Stimulated activated CD4-positive, alpha-beta T cell treated with anti-CD3 and anti-CD28 coated beads, Interleukin-1b, Interleukin-23, amount 100 ng/mL, for 4 hours (primary cell): ENCODE data around the gene DENND6B.

ENCODE experiments used
- DNase-seq, 2 donors: peaks; one replicate each; pipeline ENCODE4 v3.0.0-alpha.2; 2020; ENCODE audit warnings: low read depth in 2 of 2

The DENND6B gene

DNA sequence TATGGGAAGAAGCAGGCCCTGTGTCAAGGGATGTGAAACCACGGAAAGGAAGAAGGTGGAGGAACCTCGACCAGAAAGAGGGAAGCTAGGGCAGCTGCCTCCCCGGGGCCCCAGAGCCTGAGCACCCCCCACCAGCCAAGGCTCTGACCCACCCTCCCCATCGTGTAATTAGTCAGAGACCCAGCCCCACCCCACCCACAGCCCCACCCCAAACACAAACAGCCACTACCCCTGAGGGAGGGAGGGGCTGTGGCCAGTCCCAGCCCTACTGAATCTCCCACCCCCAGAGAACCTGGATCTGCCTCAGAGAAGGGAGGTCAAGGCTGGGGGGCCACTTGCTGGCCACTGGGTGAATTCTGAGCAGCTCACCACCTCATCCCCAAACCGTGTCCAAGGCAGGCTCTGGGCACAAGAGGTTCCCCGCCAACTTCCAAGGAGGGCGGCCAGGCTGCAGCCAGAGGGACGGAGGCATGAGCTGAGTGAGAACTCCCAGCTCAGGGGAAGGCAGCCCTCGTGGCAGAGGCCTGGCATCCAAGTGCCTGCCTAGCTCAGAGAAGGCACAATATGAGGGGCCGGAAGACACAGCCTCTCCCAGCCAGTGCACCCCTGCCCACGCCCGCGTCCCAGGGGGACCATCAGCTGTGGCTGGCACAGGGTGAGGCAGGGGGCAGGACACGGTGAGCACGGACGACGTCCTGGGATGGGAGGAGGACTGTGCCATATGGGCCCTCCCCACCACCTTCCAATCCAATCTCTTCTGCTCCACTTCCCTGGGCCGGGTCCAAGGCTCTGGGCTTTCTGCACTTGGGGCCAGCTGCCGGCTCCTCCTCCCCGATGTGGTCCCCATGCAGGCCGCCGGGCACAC lies 22.1 kb downstream of the DENND6B start:
- DNase-seq = no peak

DNA sequence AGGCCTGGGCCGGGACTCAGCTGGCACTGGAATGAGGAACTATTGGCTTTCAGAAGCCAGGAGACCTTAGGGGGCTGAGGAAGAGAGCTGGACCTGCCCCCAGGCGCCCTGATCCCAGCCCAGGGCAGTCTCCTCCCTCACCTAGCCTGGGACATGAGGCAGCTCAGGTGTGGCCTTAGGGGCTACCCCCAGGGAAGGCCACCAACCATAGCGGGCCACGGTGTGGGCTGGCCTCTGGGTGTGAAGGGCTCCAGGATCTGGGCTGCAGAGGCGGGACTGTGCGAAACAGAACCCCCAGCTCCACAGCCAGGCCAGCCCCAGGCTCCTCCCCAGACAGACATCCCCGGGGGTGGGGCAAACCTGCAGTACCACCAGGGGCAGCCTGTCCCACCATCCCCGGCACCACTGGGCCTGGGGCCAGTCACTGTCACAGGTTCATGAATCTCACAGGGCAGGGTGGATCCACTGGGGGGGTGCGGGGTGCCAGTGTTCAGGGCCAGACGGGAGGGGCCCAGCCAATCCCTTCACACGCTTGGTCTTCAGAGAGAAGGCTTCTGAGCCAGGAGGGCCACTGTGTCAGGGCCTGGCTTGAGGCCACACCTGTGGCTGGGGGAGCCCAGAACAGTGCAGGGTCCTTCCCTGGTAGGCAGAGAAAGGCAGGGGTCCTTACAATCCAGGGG lies 22.8 kb downstream of the DENND6B start:
- DNase-seq = no peak

DNA sequence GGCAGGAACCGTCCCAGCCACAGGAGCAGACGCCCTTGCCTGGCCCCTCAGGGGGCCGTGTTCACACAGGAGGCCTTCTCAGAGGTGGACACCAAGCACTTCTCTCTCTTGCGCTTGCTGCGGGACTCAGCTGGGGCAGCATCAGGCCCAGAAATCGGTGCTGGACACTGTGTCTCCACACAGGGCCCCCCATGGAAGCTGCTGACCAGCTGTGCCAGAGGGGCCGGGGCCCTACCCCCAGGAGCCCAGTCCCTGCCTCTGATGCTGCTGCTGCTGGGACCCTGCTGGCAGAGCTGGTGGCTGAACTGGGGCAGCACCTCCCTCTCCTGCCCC lies 23.3 kb downstream of the DENND6B start:
- DNase-seq = no peak

DNA sequence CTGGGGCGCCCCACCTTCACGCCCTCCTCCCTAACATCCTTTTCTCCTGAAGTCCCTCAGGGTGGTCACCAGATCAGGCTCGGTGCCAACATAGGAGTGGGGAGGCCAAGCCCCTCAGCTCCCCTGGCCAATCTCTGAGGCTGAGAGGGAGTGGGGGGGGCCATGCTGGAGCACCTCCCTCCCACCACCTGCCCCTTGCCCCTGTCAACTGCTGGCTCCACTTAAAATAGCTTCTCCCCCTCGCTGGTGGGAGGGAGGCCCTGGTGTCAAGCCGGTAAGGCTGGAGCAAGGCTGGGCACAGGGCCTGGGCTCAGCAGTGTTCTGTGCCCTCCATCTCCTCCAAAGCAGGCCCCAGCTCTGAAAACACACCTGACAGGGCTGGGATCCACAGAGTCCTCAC lies 24.2 kb downstream of the DENND6B start:
- no peak for DNase-seq

DNA sequence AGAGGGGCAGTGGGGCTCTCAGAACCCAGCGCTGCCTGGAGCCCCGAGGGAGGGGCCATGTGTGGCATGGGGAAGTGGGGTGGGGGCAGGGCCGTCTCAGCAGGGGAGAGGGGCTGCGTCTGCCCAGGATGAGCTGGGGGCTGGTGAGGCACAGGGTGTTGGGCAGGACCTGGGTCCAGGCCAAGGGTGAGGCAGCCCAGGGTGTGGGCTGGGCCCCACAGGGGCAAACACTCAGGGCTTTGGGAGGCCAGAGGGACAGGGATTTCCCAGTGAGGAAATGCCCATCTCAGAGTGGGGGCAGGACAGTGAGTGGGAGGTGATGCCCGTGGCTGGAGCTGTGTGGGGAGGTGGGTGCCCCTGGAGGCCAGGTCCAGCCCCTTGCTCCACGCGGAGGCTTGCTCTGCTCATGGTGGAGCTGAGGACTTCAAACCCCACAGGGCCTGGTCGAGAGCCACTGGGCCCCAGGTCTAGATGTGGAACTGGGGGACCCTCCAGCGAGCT lies 24.7 kb downstream of the DENND6B start:
- DNase-seq = no peak

DNA sequence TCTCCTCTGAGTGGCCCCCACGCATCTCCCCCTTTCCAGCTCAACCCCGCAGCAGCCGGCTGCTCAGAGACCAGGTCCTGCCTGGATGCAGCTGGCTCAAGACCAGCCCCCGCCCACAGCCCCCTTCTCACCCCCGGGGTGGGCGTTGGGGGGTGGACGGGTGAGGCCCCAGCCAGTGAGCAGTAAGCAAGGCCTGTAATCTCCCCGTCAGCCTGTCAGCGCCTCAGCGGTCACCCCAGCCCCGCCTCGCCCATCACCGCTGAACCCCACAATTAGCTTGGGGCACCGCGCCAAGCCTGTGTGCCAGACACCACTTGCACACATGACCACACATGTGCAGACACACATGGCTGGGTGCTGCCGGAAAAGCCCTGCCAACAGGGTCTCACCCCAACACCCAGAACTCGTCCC lies 25.2 kb downstream of the DENND6B start:
- no peak for DNase-seq

DNA sequence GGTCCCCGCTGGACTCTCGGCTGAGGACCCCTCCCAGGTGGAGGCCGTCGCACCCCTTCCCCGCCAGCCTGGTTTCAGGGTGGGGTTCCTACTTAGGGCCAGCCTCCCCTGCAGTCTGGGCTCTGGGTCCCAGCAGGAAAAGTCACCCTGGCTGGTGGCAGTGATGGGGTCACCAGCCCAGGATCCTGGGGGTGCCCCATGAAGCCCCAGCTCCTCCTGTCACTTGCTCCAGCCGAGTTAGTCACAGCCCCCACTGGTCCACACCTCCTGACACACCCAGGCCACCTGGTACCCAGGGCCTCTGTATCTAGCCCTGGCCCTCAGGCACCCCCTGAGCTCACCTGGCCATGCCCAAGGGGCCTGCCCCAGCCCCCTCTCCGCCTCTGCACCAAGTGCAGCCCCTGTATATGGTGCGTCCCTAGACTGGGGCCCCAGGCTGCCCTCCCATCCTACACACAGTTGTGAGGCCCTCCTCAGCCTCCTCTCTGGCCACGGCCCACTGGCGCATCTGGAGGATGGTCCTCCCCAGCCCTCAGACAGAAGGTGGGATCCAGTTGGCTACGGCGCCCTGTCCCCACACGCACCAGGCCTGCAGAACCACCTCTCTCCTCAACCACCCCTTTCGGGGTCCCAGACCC lies 26.1 kb downstream of the DENND6B start:
- DNase-seq = no peak

DNA sequence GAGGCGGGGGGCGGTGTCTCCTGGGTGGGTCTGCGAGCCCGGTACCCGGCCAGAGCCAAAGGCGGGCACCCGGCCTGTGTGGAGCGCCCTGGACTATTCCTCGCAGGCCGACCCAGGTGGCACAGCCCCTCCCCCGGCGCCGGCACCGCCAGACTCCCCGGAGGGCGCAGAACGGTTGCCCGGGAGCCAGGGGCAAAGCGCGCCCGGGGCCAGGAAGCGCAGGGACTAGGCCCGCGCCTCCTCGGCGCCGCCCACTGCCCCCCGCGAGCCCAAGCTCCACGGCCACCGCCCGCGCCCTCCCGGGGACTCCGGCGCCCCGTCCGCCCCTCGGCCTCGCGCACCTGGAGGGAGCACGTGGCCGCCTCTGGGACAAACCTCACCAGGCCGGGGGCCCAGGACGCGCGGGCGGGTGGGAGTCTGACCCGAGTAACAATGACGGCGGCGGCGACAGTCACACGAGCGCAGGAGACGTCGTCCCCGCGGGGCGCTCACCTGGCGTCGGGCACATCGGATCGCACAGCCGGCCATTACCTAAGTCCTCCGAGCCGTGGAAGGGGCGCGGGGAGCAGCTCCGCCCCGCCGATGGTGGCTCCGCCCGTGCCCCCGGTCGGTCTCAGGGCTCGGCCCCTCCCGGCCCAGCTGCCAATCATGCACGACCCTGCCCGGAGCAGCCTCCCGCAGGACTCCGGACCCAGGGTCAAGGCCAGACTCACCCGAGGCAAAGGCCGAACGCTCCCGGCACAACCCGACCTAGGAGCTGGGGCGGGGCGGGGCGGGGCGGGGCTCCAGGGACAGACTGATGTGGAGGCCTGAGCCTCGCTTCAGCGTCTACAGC lies 26.8 kb downstream of the DENND6B start:
- DNase-seq = no peak

DNA sequence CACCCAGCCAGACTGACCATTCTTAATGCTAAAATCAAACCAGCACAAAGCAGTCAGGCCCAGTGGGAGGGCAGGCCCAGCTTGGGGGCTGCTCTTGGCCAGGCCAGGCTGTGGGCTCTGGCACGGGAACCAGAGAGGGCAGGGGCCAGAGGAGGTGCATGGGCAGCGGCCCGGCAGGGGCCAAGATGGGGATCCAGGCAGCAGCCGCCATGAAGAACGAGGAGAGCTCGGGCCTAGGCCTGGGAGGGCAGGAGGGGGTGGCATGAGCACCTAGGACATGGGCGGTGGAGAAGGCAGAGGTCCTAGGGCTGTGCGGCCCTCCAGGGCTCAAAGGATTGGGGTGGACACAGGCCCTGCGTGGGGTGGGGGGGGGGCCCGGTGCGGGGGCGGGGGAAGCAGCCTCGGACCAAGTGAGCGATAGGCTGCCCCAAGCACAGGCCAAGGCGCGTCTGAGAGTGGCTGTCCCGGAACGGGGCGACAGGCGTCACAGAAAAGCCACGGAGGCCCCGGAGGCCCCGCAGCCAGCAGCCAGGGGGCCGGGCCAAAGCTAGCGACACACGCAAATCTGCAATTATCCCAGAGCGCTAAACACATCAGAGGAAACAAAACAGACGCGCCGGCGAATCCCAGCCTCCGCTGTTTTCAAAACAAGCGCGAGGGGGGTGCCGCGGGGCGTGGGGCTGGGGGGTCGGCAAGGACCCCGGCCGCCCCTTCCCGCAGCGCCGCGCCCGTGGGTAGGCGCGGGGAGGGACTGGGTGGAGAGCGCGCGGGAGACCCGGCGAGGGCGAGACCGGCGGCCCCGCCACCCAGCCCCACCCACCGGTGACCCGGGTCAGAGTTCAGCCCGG lies 27.7 kb downstream of the DENND6B start:
- DNase-seq = no peak

DNA sequence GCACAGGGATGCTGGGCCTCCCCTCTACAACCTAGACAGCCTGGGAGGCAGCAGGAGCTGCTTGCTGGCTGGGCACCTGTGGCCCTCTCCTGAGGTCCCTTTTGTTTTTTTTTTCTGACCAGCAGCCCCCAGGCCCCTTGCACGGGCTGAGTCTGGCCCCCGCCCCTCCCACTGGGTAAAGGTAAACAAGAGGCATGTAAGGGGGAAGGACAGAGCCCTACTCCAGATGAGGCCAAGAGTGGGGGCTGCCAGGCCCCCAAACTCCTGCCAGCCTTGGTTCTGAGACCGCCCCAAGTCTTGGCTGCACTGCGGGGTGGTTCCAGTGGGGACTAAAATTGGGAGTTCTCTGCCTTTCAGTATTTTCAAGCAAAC lies 28.6 kb downstream of the DENND6B start:
- DNase-seq = no peak

DNA sequence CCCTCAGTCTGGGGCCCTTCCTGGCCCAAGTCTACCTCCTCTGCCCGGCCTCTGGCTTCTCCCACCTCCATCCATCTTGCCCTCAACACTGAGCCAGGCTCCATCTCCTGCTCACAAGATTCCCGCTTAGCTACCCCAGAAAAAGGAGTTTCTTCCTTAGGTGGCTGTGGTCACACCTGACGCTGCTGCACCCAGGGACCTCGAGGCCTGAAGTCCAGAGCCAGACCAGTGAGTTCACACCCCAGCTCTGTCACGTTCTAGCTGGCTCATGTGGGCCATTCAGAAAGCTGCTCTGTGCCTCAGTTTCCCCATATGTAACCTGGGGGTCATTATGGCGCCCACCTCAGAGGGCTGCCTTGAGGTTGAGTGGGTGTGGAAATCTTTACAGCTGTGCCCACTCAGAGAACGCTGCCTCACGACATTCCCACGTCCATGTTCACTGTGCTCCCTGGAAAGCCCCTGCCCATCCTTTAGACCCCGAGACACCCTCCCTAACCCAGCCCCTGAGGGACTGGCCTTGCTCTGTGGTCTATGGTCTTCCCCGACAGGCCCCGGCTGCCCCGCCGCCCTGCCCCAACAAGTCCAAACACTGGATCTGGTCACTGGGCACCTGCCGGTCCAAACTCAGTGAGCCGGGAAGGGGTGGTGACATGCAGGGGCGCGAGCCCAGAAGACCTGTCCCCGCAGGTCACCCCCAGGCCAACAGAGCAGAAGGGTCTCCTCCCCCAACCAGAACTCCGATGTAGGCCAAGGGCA lies 29.1 kb downstream of the DENND6B start:
- no peak for DNase-seq

DNA sequence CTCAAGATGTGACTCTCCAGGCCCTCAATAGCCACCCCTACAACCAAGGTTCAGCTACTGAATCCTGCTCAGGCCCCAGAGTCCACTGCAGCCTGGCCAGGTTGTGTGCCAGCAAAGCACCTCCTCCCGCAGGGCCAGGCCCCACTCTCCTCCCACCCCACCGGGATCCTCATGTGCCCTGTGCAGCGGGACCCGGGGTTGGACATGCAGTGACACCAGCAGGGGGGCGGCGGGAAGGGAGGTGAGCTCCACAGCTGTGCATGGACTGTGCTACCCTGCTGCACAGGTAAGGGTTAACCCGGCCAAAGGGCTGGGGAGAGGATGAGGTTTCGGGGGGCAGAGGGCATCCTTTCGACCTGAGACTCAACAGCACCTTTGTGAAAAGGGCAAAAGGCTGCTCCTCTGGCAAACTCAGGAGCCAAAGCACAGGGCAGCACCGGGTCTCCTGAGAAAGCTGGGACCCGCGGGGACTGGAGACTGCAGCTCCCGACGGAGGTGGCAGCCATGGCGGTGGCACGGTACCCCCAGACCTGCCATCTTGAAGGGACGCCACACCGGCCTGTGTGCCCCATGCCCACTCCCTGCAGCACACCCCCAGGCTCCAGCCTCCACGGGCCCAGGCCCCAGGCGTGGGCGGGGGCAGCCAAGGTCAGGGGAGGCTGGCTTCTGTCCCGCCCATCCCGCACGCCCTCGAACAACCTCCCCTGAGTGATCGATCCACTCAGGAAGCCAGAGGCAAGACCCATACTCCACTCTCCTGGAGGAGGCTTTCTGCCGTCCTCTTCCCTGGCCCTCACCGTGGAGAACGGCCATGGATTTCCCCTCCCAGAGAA lies 29.9 kb downstream of the DENND6B start:
- no peak for DNase-seq

DNA sequence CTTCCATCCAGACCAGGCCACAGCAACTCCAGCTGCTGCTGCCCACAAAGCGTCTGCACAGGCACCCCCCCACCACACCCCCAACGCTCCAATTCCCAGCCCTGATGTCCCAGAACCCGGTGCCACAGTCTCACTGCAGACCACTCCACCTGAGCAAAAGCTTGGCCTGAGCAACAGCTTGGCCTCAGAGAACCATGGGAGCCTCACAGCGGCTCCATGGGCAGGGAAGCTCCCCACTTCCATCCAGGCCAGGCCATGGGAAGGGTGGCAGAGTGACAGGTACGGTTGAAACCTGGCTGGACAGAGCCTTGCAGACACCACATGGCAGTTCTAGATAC lies 32.5 kb downstream of the DENND6B start:
- DNase-seq = no peak

DNA sequence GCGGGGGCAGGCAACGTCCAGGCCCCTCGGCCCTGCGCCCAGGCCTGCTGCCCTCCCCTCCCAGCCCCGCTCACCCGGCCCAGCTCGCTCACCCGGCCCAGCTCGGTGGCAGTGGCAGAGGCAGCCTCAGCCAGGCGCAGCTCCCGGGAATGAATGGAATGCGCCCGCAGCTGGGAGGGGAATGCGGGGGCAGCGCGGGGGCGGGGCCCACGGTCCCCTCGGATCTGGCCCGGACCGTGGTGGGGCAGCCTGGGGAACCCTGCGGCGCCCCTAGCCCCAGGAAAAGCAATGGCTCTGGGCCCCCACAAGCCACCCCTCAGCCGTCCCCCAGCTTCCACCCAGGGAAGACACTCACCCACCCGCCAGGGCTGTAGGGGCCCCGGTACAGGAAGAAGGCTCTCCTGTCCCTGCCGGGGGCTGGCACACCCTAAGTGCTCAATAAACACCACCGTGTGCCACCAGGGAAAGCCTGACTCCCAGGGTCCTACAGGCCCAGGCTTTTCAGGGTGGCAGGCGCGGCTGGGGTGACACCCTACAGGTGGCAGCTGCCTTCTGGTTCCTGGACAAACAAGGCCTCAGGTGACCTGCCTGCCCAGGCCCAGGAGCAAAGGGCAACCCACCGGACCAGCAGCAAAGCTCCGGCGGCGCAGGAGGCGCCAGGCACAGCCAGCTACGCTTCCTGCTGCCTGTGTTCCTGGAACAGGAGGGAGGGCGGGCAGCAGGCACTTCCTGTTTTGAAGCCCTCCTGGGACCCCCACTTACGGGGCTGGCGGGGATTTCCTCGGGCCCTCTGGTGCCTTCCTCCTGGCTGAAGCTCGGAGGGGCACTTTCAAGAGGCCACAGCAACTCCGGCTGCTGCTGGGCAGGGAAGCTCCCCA lies 33.1 kb downstream of the DENND6B start:
- no peak for DNase-seq

DNA sequence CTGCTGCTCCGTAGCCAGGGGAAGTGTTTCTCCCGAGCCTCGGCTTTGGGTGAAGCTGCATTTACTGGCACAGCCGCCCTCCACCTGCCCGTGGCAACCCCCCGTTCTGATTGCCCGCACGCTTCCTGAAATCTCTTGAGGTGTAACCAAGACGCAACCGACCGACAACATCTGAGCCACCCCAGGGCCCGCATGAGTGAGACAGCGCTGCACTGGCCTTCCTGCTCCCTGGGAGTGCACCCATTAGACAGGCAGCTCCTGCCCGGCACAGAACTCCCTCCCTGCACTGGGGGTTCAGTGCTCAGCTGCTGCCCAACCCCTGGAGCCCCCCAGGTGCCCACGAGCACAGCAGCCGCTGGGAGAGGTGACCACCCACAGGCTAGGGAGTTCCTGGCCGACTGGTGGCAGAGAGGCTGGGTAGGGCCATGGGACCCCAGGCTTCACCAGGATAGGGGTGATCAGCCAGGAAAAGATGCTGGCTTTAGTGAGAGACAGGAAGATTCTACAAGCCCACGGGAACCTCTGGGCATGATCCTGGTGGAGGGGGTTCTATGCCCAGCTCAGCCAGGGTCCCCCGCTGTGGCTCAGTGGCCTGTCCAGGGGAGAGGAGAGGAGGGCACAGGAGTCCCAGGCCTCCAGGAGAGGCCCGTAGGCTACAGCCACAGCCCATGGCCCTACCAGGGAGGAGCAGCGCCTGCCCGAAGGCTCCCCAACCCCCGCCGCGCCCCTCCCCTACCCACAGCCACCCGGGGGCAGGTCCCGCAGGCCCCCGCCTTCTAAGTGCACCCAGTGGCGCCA lies 34.0 kb downstream of the DENND6B start:
- DNase-seq = no peak

DNA sequence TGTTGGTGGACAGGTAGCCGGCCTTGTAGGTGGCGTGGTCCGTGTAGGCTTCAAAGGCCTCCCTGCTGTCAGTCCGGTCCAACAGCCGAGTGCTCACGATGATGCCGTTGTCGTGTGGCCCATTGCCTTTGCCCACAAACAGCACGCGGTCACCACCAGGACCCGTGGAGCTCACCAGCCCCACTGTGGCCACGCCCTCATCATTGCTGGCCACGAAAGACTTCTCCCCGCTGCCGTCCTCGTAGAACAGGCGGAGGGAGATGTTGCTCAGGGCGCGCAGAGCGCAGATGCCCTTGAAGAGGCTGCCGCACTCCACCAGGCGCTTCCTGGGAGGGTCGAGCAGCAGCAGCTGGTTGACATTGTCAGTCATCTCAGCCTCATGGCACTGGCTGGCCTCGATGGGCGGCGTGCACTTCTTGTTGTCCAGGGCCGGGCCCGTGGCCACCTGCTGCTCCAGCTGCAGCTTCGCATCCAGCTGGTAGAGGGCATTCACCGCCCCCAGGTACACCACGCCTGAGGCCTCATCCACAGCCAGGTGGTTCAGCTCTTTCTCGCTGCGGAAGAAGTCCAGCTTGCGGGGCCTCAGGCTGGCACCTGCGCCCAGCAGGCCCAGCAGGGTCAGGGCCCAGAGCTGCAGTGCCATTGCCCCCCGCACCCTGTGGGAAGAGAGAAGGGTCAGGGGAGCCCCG lies 36.7 kb downstream of the DENND6B start:
- no peak for DNase-seq
